Stimulated activated CD8-positive, alpha-beta memory T cell treated with anti-CD3 and anti-CD28 coated beads, Interleukin-12 subunit alpha, Interleukin-12 subunit beta, amount 100 ng/mL, for 24 hours (primary cell): ENCODE results near the gene ACSS2.
"Not testable (repeated sequence)": the region's sequence is repeated elsewhere in the genome, so short reads cannot be mapped to it uniquely, and the experiment has no call there.

ENCODE experiments used
- DNase-seq: peaks from one replicate; pipeline ENCODE4 v3.0.0-alpha.2; 2020; ENCODE audit errors: extremely low read depth

The ACSS2 gene

DNA sequence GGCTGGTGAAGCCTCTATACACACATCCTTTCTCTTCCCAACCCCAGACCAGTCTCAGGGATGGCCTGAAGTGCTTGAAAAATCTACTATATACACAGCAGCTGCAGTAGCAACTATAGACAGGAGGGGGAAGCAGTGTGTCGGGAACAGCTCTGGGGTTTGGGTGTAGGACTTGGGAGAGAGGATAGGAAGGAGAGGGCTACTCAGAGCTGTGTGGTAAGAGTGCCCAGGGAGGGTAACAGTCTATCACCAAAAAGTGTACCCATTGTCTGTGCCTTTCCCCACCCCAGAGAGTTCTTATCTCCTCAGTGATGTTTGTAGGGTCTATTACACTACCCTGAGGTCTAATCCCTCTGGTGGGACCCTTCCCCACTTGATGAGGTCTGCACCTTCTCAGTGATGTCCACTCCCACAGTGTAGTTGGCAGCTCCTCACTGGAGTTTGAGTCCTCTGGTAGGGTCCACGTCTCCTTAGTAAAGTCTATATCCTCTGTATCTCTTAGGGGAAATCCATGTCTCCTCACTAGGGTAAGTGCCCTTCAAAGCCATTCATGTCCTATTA lies 2.2 kb upstream of the ACSS2 start:
- DNase-seq = no peak

DNA sequence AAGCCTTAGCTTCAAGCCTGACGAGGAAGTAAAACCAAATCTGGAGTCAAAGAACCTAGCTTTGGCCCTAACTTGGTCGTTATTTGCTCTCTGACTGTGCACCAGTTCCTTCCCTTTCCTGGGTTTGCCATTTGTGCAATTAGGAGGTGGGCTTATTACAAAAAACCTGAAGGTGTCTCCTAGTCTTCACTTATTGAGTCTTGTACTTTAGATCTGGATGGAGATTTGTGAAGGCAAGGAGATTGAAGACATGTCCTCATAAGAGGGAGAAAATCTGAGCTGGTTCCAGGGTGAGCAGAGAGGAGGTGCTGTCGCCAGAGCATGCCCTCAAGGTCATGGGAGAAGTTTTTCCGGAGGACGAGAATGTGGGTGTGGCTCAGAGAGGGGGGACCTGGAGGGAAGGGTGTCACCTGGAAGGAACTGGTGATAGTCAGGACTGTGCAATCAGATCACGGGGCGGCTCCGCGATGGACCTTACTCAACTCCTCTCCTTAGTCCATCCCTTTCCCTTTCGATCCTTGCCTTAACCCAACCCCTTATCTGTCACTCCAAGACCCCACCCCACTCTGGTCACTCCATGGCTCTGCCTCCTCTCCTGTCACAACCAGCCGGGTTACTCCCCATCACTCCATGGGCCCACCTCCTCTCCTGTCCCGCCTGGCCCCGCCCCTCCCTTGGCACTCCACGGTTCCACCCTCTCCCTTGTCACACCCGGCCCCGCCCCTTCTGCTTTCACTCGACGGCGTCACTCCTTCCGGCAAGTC lies 588 bp upstream of the ACSS2 start:
- no peak for DNase-seq

DNA sequence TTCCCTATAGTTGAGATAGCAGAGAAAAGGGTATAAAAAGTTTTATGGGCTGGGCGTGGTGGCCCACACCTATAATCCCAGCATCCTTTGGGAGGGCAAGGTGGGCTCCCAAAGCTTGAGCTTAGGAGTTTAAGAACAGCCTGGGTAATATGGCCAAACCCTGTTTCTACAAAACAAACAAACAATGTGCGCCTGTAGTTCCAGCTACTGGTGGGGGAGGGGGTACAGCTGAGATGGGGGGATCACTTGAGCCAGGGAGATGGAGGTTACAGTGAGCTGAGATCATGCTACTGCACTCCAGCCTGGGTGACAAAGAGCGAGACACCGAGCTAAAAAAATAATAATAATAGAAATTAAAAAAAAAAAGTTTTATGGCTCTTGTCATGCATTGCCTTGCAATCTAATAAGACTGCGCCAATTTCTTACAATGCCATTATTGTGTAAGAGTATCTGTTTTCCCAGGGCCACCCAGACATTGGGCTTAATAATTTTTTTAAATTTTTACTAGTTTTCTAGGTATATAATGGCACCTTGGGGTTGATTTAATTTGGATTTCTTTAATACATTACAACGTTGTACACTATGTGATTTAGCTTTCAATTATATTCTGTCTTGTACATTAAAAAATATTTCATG lies 3.9 kb downstream of the ACSS2 start:
- DNase-seq = no peak

DNA sequence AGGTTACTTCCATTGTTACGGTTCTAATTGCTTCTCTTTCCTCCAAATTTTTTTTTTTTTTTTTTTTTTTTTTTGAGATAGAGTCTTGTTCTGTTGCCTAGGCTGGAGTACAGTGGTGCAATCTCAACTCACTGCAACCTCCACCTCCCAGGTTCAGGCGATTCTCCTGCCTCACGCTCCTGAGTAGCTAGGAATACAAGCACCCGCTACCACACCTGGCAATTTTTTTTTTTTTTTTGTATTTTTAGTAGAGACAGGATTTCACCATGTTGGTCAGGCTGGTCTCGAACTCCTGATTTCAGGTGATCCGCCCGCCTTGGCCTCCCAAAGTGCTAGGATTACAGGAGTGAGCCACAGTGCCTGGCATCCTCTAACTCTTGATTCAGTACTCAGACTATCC lies 4.6 kb downstream of the ACSS2 start:
- DNase-seq = not testable (repeated sequence)

DNA sequence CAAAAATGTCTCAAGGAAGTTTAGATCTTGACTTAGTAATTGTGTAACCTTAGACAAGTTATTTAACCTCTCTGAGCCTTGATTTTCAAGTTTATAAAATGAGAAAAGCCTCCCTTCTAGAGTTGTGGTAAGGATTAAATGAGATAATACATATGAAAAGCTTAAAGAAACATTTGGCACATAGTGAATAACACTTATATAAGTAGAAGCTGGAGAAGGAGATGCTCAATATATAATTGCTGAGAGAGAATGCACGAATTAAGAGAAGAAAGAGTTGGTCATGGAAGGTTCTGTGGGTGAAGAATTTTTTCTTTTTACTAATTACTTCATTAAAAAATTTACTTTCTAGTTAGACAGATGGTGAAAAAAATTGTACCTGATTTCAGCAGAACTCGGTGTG lies 5.3 kb downstream of the ACSS2 start:
- no peak for DNase-seq

DNA sequence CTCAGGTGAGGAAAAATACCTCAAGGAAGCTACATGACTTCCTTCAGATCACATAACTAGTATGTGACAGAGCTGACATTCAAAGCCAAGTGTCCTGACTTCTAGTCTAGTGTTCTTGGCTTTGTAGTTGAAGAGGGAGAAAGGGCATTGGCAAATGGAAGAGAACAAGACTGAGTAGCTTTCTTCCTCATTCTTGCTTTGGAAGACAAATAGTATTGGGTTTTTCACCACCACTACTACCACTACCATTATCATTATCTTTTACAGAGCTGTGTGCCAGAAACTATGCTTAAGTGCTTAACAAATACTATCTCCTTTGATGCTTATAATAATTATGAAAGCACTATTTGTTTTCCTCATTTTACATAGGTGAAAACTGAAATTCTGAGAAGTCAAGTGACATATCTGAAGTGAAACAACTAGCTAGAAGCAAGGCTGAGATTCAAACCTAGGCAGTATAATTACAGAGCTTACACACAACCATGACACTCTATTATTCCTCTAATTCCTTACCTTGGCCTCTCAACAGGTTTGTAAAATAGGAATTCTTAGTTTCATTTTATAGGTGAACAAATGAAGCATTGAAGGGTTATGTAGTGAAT lies 6.8 kb downstream of the ACSS2 start:
- DNase-seq = no peak

DNA sequence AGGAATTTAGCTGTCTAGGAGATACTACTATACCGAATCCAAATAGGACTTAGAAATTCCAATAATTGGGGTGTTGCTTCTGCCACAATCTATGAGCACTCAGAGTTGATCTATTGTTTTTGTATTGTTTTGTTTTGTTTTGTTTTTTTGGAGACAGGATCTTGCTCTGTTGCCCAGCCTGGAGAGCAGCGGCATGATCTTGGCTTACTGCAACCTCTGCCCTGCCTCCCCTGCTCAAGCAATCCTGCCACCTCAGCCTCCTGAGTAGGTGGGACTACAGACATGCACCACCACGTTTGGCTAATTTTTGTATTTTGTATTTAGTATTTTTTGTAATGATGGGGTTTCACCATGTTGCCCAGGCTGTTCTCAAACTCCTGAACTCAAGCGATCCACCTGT lies 7.4 kb downstream of the ACSS2 start:
- no peak for DNase-seq

DNA sequence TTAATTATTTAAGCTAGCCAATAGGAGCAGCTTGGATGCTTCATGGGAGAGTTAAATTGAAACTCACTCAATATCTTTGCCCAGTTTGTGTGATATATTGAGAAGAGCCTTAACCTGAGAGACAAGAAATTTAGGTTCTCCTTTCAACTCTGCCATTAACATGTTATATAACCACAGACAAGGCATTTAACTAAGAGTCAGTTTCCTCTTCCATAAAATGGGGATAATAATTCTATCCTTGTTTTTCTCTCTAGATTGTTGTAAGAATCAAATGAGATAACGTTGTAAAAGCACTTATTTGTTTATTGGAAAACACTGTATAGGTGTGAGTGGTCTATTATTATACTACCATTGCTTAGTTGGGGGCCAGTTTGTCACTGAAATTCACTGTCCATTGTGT lies 7.8 kb downstream of the ACSS2 start:
- no peak for DNase-seq

DNA sequence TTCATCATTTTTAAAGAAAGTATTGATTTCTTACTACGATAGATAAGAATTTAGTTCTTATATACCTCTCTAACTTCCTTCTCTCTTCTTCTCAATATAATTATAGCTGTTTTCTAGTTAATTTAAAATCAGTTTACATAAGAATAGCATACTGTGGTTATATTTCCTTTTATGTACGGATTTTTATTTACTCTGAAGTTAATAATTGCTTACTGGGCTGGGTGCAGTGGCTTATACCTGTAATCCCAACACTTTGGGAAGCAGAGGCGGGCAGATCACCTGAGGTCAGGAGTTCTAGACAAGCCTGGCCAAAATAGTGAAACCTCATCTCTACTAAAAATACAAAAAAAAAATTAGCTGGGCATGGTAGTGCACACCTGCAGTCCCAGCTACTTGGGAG lies 9.7 kb downstream of the ACSS2 start:
- no peak for DNase-seq

DNA sequence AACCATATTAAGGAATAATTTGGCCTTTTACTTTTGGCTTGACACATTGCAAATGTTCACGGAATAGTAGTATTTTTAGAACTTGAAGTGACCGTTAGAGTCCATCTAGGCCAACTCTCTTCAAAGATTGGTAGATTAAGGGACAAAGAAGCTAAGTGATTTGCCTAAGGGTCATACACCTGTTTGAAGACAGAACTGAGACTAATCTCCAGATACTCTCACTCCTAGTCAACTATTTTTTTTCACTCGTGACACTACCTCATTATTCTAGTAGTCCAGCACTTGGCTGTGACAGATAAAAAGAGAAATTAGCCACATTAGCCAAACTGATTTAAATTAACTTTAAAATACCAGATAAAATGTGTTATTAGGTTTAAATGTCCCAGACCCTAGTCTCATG lies 10.6 kb downstream of the ACSS2 start:
- no peak for DNase-seq

DNA sequence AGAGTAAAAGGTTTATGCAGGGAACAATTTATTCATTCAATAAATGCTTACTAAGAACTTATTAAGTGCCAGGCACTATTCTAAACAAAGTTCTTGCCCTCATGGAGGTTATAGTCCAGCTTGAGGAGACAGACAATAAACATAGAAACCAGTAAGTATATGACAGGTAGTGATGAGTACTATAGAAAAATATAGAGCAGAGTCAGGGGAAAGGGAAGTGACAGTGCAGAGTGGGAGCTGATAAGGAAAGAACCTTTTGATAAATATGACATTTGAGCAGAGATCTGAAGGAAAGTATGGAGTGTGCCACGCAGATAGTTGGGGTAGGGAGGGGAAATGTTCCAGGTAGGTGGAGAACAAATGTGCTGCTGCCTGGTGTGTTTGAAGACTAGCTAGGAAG lies 12.1 kb downstream of the ACSS2 start:
- no peak for DNase-seq

DNA sequence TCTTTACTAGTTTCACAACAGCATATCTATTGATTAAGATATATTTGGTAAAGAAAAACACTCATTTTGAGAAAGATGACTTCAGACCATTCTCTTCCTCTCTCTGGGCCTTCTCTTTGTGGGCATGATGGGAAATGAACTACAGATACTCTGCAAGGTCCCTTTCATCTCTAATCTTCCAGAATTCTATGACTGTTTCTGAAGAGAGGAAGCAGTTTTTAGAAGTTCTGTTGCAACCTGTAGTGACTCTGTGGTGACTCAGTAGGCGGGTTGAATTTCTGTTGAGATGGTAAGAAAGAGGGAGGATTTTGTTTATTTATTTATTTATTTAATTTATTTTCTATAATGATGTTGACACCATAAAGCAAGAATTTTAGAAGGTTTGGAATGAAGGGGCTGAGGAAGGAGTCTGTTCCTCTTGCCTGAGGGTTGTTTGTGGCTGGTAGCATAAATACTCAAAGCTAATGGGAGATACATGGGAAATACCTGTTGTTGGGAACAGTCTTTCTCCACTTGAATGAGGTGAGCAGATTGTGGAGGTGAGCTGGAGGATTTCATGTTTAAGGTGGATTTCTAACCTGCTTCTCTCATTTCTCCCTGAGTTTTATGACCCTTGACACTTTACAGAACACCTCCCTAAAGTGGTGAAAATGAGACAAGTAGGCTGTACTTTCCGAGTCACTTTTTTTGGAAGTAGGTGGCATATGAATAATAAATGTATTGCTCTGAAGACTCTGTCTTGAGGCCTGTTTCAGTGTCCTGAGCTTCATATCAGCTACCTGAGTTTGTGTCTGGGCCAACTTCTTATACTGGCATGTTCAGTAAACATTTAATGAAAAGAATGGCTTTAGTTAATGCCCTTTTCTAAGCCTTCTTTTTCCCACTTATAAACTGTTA lies 15.0 kb downstream of the ACSS2 start:
- DNase-seq = no peak

DNA sequence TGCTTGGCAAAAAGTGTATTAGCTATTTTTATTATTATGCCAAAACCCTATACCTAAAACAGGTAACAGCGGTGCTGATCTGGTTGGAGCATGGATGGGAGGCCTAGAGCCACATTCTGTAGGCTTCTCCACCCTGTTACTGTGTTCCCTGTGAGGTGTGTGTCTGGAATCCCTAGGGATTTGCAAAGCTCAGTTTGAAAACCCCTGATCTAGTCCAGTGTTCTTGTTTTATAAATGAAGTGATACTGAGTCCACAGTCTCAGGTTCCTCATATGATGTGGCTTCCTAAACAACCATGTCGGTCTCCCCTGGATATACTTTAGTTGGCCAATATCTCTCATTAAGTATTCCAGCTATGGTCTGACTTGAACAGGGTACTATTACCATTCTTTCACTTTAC lies 16.3 kb downstream of the ACSS2 start:
- DNase-seq = no peak

DNA sequence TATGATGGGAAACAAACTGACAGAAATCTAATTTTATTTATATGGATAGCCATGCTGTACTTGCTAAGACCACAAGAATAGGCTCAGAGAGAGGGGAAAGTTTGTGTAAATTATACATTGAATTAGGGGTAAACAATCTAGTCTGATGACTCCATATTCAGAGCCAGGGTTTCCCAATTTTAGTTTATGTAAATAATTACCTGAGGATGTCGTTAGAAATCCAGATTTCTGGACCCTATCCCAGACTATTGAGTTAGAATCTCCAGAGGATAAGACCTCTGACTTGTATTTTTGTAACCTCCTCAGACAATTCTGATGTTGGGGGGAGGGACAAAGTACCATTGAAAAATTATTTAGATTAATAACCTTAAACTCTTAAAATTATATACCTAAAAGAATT lies 18.3 kb downstream of the ACSS2 start:
- DNase-seq = no peak

DNA sequence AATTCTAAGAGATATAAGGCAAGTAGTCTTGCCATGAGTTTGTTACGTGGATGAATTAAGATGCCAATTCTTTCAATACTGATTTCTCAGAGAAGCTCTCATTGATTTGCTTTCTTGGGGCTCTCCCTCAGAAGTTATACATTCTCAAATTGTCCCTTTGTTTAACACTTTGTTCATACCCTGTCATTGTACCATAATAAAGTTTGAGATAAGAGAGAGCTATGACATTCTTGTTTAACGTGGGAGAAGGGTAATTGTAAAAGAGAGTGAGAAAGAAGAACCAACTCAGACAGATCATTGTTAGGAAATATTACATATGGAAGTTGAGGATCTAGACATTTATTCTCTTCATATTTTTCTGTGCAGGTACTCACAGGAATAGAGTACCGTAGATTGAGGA lies 19.1 kb downstream of the ACSS2 start:
- DNase-seq = no peak

DNA sequence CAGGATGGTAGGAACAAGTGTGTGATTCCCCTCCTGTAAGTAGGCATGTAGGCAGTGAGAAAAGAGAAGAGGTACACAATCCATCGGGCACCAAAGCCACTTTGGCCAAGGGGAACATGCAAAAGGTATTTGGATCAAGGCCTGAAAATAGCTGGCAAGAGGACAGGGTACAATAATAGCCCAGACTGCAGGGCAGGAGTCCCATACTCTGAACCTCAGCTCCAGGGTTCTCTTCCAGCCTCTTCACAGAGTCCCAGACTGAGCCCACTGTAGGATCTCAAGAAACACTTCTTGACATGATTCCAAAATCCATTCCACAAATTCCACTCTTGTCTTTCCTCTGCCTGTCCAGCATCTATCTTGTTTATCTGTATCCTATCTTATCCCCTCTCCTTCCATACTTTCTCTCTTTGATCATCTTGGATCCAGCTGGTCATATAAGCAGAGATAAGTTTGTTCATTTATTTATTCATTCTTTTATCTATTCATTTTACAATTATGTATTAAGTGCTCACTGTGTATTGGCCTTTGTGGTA lies 19.7 kb downstream of the ACSS2 start:
- DNase-seq = no peak

DNA sequence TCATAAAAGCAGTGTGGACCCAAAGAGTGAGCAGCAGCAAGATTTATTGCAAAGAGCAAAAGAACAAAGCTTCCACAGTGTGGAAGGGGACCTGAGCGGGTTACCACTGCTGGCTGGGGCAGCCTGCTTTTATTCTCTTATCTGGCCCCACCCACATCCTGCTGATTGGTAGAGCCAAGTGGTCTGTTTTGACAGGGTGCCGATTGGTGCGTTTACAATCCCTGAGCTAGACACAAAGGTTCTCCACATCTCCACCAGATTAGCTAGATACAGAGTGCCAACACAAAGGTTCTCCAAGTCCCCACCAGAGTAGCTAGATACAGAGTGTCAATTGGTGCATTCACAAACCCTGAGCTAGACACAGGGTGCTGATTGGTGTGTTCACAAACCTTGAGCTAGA lies 21.7 kb downstream of the ACSS2 start:
- not testable (repeated sequence) for DNase-seq

DNA sequence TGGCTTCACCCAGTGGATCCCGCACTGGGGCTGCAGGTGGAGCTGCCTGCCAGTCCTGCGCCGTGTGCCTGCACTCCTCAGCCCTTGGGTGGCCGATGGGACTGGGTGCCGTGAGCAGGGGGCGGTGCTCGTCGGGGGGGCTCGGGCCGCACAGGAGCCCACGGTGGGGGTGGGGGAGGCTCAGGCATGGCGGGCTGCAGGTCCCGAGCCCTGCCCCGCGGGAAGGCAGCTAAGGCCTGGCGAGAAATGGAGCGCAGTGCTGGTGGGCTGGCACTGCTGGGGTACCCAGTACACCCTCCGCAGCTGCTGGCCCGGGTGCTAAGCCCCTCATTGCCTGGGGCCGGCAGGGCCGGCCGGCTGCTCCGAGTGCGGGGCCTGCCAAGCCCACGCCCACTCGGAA lies 22.3 kb downstream of the ACSS2 start:
- not testable (repeated sequence) for DNase-seq

DNA sequence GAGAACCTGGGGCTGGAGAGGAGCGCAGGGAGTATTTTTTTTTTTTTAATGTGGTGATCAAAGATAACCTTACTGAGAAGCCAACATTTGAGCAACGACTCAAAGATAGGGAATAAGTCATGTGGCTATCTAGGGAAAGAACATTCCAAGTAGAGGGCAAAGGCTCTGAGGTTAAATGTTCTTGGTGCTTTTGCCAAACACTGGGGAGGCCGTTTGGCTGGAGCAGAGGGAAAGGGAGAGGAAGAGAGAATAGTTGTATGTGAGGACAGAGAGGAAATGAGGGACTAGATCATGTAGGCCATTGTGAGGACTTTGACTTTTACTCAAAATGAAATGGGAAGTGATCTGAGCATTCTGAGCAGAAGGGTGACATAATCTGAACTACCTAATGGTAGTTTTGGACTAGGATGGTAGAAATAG lies 27.8 kb downstream of the ACSS2 start:
- no peak for DNase-seq

DNA sequence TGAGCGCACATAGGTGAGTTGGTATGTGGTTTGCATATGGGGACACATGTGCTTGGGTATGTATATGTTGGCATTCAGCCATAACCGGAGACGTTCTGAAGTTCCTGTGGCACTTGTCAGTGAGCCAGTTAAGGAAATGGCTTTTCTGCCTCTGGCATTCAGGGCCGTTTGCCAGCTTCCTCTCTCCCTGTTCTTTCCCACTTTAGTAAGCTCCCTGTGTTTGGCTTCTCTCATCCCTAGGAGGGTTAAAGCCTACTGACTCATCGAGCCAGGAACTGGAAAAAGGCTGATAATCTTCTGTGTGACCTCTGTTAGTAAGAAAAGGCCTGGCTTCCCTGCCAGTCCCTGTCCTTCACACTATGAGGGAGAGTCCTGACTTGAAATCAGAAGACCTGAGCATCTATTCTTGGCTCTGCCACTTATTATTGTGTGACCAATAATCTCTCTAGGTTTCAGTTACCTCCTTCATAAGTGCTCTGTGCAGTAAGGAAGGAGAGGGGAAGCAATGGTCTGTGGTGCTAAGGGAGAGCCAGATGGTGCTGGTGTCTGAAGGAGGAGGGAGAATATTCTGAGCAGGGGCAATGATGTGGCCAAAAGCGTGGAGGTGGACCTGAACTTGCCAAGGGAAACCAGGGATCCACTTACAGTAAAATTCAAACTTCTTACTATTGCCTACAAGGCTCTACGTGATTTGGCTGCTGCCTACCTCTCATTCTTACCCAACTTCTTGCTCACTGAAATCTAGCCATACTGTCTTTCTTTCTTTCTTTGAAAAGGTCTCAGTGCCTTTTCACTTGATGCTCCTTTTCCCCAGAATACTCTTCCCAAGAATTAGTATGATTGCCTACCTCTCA lies 31.4 kb downstream of the ACSS2 start:
- no peak for DNase-seq

DNA sequence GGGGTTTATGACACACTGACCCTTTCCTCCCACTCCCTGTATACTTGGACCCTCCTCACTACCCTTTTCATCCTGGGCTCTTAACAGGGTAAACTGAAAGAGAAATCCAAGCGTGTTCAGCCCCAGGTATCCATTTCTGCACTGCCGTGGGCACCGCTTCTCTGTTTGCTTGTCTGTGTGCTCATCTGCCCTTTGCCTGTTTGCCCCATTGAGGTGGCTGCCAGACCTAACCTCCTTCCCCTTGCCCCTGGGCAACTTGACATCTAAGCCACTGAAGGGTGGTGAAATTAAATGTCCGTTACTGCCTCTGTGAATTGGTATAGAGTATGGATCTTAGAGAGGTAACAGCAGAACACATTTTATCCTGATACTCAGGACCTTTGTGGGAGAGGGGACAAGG lies 38.7 kb downstream of the ACSS2 start:
- no peak for DNase-seq
